CD14-positive monocyte (primary cell): ENCODE measurements around the gene AIG1. TPM values are rescaled to one million over a fixed set of nuclear protein-coding genes. Genes with fewer than 3 reads are reported as not detected.
"Not testable (repeated sequence)": the region's sequence is repeated elsewhere in the genome, so short reads cannot be mapped to it uniquely, and the experiment has no call there.

Experiments used
- DNase-seq, 3 donors: peaks; one replicate each; pipeline ENCODE4 v3.0.0-alpha.2; 2011 to 2022
- H2AFZ ChIP-seq: 2 replicates; pipeline ENCODE4 v1.6.0; 2012; ENCODE audit warnings: mild to moderate bottlenecking, low read depth, low read length, inconsistent platforms; ENCODE audit not compliant: insufficient read depth, poor library complexity, severe bottlenecking
- H3K27ac ChIP-seq, 2 donors: 1 replicate in 1 of 2; 2 replicates in 1 of 2; pipeline ENCODE4 v1.5.1; 2012 to 2013; ENCODE audit warnings: low read length in 2 of 2, control low read depth in 1 of 2, inconsistent platforms in 1 of 2, low read depth in 1 of 2, mild to moderate bottlenecking in 1 of 2
- H3K27me3 ChIP-seq, 2 donors: one replicate each; pipeline versions ENCODE4 v1.6.0 to v1.6.1; 2011 to 2013; ENCODE audit warnings: low read length in 2 of 2; ENCODE audit not compliant: control insufficient read depth in 2 of 2, insufficient read depth in 2 of 2
- H3K36me3 ChIP-seq, 2 donors: replicated peaks in 1 of 2; 1 replicate in 1 of 2; 2 replicates in 1 of 2; pipeline versions ENCODE4 v1.5.1 to v1.6.1; 2012 to 2013; ENCODE audit warnings: low read length in 2 of 2, control low read depth in 1 of 2, inconsistent platforms in 1 of 2, mild to moderate bottlenecking in 1 of 2; ENCODE audit not compliant: insufficient read depth in 2 of 2, control insufficient read depth in 1 of 2
- H3K4me1 ChIP-seq, 2 donors: 1 replicate in 1 of 2; 2 replicates in 1 of 2; pipeline versions ENCODE4 v1.5.1 to v1.6.1; 2012 to 2013; ENCODE audit warnings: low read length in 2 of 2, control low read depth in 1 of 2, inconsistent platforms in 1 of 2, mild to moderate bottlenecking in 1 of 2, moderate library complexity in 1 of 2; ENCODE audit not compliant: insufficient read depth in 2 of 2, control insufficient read depth in 1 of 2
- H3K4me2 ChIP-seq: replicated peaks from 2 replicates; pipeline ENCODE3; 2012; ENCODE audit warnings: low read length, moderate library complexity, mild to moderate bottlenecking; ENCODE audit not compliant: poor library complexity, severe bottlenecking; ENCODE audit errors: extremely low read depth
- H3K4me3 ChIP-seq, 3 experiments: fragments of 200-600 bp in 1 of 3; sonication (generic) in 1 of 3; replicated peaks in 1 of 3; 1 replicate in 2 of 3; 2 replicates in 1 of 3; pipeline ENCODE4 v1.5.1; 2011 to 2013; ENCODE audit warnings: low read length in 3 of 3, mild to moderate bottlenecking in 3 of 3, control low read depth in 2 of 3, low read depth in 2 of 3, inconsistent platforms in 1 of 3, moderate library complexity in 1 of 3
- H3K79me2 ChIP-seq: 2 replicates; pipeline ENCODE4 v1.6.0; 2012; ENCODE audit warnings: mild to moderate bottlenecking, control low read depth, inconsistent platforms, low read length, moderate library complexity; ENCODE audit not compliant: insufficient read depth
- H3K9ac ChIP-seq: 2 replicates; pipeline ENCODE4 v1.6.0; 2017; ENCODE audit warnings: low read length, mild to moderate bottlenecking; ENCODE audit not compliant: insufficient read depth, poor library complexity, severe bottlenecking
- H3K9me3 ChIP-seq, 2 donors: replicated peaks in 1 of 2; 1 replicate in 1 of 2; 2 replicates in 1 of 2; pipeline versions ENCODE4 v1.5.1 to v1.6.1; 2012 to 2013; ENCODE audit warnings: low read length in 2 of 2, control low read depth in 1 of 2; ENCODE audit not compliant: control insufficient read depth in 1 of 2, insufficient read depth in 1 of 2
- H4K20me1 ChIP-seq: 2 replicates; pipeline ENCODE4 v1.6.0; 2012; ENCODE audit warnings: mild to moderate bottlenecking, low read length, control low read depth, moderate library complexity; ENCODE audit not compliant: insufficient read depth
- H3K27ac Mint-ChIP-seq, 7 donors: one replicate each; pipeline ENCODE4 v1.8.0; 2020; ENCODE audit warnings: mild to moderate bottlenecking in 7 of 7, mixed read lengths in 7 of 7, moderate library complexity in 6 of 7, inconsistent platforms in 2 of 7
- H3K27me3 Mint-ChIP-seq, 3 donors: one replicate each; pipeline ENCODE4 v1.8.0; 2021 to 2022; ENCODE audit warnings: low read depth in 3 of 3, mild to moderate bottlenecking in 3 of 3, mixed read lengths in 3 of 3, moderate library complexity in 3 of 3, inconsistent platforms in 1 of 3
- H3K36me3 Mint-ChIP-seq, 2 donors: one replicate each; pipeline ENCODE4 v1.8.0; 2020; ENCODE audit warnings: mixed read lengths in 2 of 2, inconsistent platforms in 1 of 2, mild to moderate bottlenecking in 1 of 2
- H3K4me1 Mint-ChIP-seq: one replicate; pipeline ENCODE4 v1.8.0; 2020; ENCODE audit warnings: mild to moderate bottlenecking, mixed read lengths
- H3K4me3 Mint-ChIP-seq, 2 donors: one replicate each; pipeline ENCODE4 v1.8.0; 2020; ENCODE audit warnings: mild to moderate bottlenecking in 2 of 2, mixed read lengths in 2 of 2, moderate library complexity in 1 of 2
- H3K9me3 Mint-ChIP-seq, 7 donors: one replicate each; pipeline ENCODE4 v1.8.0; 2020 to 2022; ENCODE audit warnings: mixed read lengths in 7 of 7, mild to moderate bottlenecking in 6 of 7, moderate library complexity in 6 of 7, inconsistent platforms in 2 of 7
- WGBS: methylation state at CpG from one replicate; pipeline ENCODE4 v1.1.5; 2013; ENCODE audit warnings: missing lambda C conversion rate; ENCODE audit not compliant: insufficient coverage; 5-methylcytosine and 5-hydroxymethylcytosine counted together
- intact Hi-C, 2 donors: fragments of 100-400 bp; cut with micrococcal nuclease; formaldehyde crosslinking; loops; one replicate each; pipeline versions ENCODE4 v1.15.0 to v1.15.1; 2023
- polyA plus RNA-seq, 3 donors: library from polyadenylated mRNA; depleted of rRNA in 1 of 3; unstranded in 2 of 3; stranded (reverse) in 1 of 3; fragments of 300-500 nt in 2 of 3; fragments of >200 nt in 1 of 3; fragmentation: Illumina TruSeq in 2 of 3; gene quantifications; 1 replicate in 2 of 3; 2 replicates in 1 of 3; pipeline ENCODE4 v1.2.3, GENCODE V29; 2012 to 2021
- TF ChIP-seq, protein P1 (sequence below): fragments of 200-600 bp; IDR thresholded peaks from one replicate; pipeline ENCODE4 v1.8.0; 2022; ENCODE audit warnings: antibody characterized with exemption, mild to moderate bottlenecking

Gene AIG1
- polyA plus RNA-seq, 3 donors: 6.7 to 7.6 (median 6.8) TPM

DNA sequence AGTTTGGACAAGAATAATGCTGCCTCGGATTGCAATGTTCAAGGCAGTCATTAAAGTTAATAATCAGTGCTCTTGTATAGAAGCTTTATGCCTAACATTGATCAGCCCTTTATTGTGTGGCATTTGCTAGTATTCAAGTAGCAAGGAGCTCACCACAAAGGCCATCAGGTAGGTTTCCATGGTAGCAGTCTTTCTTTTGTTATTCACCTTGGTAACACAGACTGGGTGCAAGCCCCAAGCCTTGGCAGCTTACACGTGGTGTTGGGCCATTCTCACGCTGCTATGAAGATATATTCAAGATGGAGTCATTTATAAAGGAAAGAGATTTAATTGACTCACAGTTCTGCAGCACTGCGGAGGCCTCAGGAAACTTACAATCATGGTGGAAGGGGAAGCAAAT lies 240.5 kb downstream of the AIG1 start:
- H3K27ac ChIP-seq: no peak overlapping the region
- H3K4me3 Mint-ChIP-seq: no peak overlapping the region
- no peak overlapping the region for H2AFZ ChIP-seq
- no peak overlapping the region for H3K4me3 ChIP-seq
- no peaks in the 10 kb centered on the region for H3K4me1 ChIP-seq
- no peak overlapping the region for H3K27ac Mint-ChIP-seq
- intact Hi-C loops: no loop called here
- no peaks in the 10 kb centered on the region for H3K36me3 Mint-ChIP-seq
- no peaks in the 10 kb centered on the region for H3K4me1 Mint-ChIP-seq
- no peaks in the 10 kb centered on the region for H3K9me3 ChIP-seq
- no peak overlapping the region for H3K4me2 ChIP-seq
- TF ChIP-seq, protein P1, sequence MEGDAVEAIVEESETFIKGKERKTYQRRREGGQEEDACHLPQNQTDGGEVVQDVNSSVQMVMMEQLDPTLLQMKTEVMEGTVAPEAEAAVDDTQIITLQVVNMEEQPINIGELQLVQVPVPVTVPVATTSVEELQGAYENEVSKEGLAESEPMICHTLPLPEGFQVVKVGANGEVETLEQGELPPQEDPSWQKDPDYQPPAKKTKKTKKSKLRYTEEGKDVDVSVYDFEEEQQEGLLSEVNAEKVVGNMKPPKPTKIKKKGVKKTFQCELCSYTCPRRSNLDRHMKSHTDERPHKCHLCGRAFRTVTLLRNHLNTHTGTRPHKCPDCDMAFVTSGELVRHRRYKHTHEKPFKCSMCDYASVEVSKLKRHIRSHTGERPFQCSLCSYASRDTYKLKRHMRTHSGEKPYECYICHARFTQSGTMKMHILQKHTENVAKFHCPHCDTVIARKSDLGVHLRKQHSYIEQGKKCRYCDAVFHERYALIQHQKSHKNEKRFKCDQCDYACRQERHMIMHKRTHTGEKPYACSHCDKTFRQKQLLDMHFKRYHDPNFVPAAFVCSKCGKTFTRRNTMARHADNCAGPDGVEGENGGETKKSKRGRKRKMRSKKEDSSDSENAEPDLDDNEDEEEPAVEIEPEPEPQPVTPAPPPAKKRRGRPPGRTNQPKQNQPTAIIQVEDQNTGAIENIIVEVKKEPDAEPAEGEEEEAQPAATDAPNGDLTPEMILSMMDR: no peak
- H3K27me3 Mint-ChIP-seq: no peaks in the 10 kb centered on the region
- no peak for DNase-seq
- no peaks in the 10 kb centered on the region for H3K36me3 ChIP-seq
- no peak overlapping the region for H3K9ac ChIP-seq
- H3K9me3 Mint-ChIP-seq: peaks cover 0 to 12% (median 0%) of the 10 kb centered on the region in 7 donors
- H3K79me2 ChIP-seq: no peaks in the 10 kb centered on the region
- 95% methylated on average over 3 of the region's 4 CpGs for WGBS
- H4K20me1 ChIP-seq: no peaks in the 10 kb centered on the region
- H3K27me3 ChIP-seq: no peaks in the 10 kb centered on the region

DNA sequence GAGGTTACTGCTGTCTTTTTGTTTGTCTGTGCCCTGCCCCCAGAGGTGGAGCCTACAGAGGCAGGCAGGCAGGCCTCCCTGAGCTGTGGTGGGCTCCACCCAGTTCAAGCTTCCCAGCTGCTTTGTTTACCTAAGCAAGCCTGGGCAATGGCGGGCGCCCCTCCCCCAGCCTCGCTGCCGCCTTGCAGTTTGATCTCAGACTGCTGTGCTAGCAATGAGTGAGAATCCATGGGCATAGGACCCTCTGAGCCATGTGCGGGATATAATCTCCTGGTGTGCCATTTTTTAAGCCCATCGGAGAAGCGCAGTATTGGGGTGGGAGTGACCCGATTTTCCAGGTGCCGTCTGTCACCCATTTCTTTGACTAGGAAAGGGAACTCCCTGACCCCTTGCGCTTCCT lies 247.1 kb downstream of the AIG1 start:
- H3K4me3 Mint-ChIP-seq, H3K9ac ChIP-seq, H3K4me1 Mint-ChIP-seq, H3K27me3 ChIP-seq, H3K36me3 Mint-ChIP-seq, H3K4me3 ChIP-seq, H3K9me3 ChIP-seq, H4K20me1 ChIP-seq, H3K36me3 ChIP-seq, DNase-seq, H3K79me2 ChIP-seq, H3K4me1 ChIP-seq, H3K27ac ChIP-seq, H2AFZ ChIP-seq, intact Hi-C loops, H3K27me3 Mint-ChIP-seq, H3K4me2 ChIP-seq: not testable (repeated sequence)
- WGBS: 100% methylated on average over 1 of the region's 10 CpGs
- peaks cover 5 to 19% (median 11%) of the 10 kb centered on the region in 7 donors for H3K9me3 Mint-ChIP-seq
- H3K27ac Mint-ChIP-seq: peak overlapping the region in 1 of 7 donors; percentile 9
